HG02798 (cell line): Measurements from ENCODE around the gene FAM118A.
"Not testable (repeated sequence)": the region's sequence is repeated elsewhere in the genome, so short reads cannot be mapped to it uniquely, and the experiment has no call there.

Experiments
- ATAC-seq: cut with Tn5 transposase; IDR thresholded peaks from one replicate; pipeline ENCODE4 v1.9.1; 2021; ENCODE audit warnings: mild to moderate bottlenecking; ENCODE audit not compliant: unreplicated experiment, poor library complexity

FAM118A gene

DNA sequence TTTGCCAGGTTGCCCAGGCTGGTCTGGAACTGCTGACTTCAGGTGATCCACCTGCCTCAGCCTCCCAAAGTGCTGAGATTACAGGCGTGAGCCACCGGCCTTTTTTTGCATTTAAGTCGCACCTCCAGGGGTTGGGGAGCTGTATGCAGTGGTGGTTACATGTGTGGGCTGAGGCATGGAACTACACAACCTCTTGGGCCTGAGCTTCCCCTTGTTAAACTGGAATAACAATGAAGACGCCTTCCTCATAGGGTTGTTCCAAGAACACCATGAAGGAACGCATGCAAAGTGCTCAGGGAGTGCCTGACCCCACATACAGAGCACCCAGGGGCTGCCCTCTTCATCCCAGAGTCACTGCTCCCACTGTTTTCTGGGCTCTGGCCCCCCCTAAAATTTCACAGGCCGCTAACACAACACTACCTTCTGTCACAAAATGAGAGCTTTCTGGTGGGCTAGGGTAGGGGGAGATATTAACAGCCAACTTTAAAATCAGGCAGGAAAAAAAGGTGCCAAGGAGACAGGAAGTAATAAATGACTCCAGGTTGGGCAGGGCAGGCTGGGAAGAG is 1.3 kb upstream of the FAM118A start:
- ATAC-seq, result no peak

GRCh38 chr22:45308957-45309421 is 745 bp upstream of the FAM118A start:
- no peak for ATAC-seq

- ATAC-seq, result no peak
These were observed 720 bp downstream of the FAM118A start for GRCh38 chr22:45310331-45310976.

GRCh38 chr22:45310977-45311531 is 1.3 kb downstream of the FAM118A start:
- no peak for ATAC-seq

GRCh38 chr22:45312415-45312814 is 2.7 kb downstream of the FAM118A start:
- ATAC-seq, result no peak

DNA sequence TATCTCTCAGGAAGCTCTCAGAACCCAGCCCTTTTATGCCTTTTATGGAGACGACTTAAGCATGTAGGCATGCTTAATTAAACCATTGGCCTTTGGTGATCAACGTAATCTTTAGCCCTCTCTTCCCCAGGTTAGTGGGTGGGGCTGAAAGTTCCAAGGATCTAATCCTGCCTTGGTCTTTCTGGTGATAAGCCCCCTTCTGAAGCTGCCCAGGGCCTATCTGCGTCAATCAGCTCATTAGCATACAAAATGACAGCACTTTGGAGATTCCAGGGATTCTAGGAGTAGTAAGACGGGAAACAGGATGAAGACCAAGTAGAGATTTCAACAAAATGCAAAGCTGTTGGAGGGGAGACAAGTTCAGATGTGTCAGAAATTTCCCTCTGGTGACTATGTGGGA is 3.1 kb downstream of the FAM118A start:
- ATAC-seq, result no peak

DNA sequence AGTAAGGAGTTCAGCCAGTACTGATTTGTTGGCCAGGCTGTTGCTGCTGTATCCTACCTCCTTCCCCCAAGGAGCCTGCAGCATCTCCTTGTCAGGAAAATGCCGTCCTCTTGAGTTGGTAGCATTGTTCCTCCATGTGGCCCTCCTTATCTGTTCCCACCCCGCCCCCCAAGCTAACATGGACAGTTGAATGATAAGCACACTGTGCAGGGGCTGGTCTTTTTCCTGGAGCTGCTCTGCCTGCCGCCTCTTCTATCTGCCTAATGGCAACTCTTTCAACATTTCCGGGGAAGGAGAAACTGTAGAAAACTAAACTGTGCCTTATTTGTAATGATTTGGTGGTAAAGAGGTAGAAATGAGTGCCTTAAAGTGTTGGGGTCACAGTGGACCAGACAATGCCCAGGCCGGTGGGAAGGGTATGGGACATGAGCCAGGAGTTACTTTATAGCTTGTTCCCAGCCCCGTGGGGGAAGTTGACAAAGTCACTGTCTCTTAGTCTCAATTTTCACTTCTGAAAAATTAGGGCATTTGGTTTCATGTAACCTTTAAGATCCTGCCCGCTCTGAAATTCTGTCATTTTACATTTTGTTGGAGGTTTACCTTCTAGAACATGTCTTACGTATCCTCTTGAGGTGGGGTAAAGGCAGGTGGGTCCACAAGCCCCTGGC is 4.5 kb downstream of the FAM118A start:
- ATAC-seq, result no peak

DNA sequence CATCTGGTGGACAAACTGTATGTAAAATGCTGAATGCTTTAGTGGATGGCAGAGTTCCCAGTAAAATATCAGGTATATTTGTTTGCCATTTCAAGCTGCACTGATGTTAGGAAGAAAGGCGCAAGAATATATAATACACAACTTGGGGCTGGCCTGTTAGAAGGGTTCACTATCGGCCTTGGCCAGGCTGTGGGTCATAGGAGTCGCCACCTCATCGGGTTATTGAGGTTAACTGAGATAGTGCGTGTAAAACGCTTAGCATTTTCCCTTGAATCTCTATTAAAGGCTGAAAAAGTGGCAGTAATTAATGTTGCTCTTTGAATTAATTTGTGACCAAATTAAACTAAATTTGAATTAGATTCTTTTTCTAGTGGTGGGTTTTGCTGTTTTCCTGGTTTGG is 5.1 kb downstream of the FAM118A start:
- no peak for ATAC-seq

GRCh38 chr22:45316796-45317526 is 7.2 kb downstream of the FAM118A start:
- no peak for ATAC-seq

GRCh38 chr22:45317551-45318167 is 7.9 kb downstream of the FAM118A start:
- ATAC-seq, result no peak

GRCh38 chr22:45318168-45318557 is 8.4 kb downstream of the FAM118A start:
- ATAC-seq, result peak; percentile 72

GRCh38 chr22:45318558-45319323 is 9.0 kb downstream of the FAM118A start:
- peak; percentile 49 for ATAC-seq

DNA sequence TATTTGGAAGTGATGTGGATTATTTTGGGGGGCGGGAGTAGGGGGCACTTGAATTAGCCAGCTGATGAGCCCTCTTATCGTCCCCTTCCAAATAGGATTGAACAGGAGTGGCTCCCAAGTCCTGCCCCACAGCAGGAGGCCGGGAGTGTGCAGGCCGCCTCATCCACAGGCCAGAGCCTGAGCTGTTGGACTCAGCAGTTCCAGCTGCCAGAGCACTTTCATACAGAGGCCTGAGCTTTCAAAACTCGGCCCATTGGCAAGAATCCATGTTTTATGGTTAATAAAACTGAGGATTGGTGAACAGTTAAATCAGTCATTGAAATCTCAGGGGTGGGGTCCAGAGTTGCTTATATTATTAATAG is 9.6 kb downstream of the FAM118A start:
- ATAC-seq, result no peak

GRCh38 chr22:45320357-45320976 is 10.7 kb downstream of the FAM118A start:
- no peak for ATAC-seq

DNA sequence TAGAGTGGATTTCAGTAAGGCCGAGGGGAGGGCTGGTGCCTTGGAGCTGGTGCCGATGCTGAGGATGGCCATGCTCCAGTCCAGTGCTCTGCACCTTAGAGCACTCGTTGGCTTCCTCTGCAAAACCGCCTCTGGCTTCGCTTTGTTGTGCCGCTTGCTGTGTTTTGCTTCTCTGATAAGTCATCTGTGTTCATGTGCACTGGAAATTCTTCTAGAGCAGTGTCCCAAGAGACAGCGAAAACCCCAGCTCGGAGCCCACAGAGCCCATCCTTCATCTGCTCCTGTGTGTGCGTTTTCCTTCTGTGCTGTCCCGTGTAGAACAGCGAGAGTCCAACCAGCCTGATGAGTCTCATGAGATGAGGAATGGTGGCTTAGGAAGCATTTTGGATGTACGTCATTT is 12.1 kb downstream of the FAM118A start:
- no peak for ATAC-seq

GRCh38 chr22:45322873-45323525 is 13.3 kb downstream of the FAM118A start:
- no peak for ATAC-seq

DNA sequence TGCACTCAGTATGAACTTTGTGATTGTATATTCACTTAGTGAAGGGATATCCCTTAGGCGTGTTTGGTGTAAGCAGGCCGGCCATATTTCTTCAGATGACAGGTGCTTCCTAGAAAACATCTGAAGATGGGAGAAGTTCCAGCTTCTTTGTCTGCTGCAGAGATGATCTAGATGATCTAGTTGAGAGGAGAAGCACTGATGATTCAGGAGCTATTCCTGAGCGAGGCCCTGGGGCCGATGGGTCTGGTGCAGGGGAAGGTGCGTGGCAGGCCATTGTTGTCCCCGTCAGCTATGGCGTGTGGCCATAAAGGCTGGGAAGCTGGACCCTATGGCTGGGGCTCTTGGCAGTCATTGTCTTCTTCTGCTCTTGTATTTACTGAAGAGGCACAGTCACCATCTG is 14.0 kb downstream of the FAM118A start:
- no peak for ATAC-seq

GRCh38 chr22:45324311-45324711 is 14.6 kb downstream of the FAM118A start:
- no peak for ATAC-seq

DNA sequence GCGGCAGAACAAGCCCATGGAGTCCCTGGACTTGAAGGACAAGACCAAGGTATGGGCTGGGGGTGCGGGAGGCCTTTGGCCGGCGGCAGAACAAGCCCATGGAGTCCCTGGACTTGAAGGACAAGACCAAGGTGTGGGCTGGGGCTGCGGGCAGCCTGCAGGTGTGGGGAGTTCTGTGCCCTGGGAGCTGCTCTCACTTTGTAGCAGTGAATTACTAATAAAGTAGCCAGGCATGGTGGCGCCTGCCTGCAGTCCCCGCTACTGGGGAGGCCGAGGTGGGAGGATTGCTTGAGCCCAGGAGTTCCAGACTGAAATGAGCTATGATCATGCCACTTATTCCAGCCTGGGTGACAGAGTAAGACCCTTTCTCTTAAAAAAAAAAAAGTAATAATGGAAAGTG is 18.5 kb downstream of the FAM118A start:
- not testable (repeated sequence) for ATAC-seq
